ENCODE data around the gene GSTCD.

- TF ChIP-seq CTCF (conservative IDR thresholded peaks at IDR 0.05) (no peak), ZFX (IDR thresholded peaks at IDR 0.05) (no peak)
Measured at GRCh38 chr4:105755375-105755774, 46.8 kb downstream of the GSTCD start.

All from C4-2B (cell line).